OCI-LY7 (cell line): Measurements from ENCODE around the gene IRF8. TPM values are rescaled to one million over a fixed set of nuclear protein-coding genes. Genes with fewer than 3 reads are reported as not detected.

Experiments used
- BruUV-seq: library from RNA; stranded (reverse); fragments of 400-500 nt; replicated peaks from 2 replicates; lab custom pipeline; 2021; lab: Mats Ljungman, UMichigan
- CTCF ChIA-PET: fragments of 300-600 bp; sonication (Branson Sonifier 250); formaldehyde crosslinking; loops from one replicate; lab custom pipeline; 2022; ENCODE audit warnings: antibody characterized with exemption; ENCODE audit not compliant: unreplicated experiment; lab: Charles Lee
- POLR2A ChIA-PET: fragments of 300-600 bp; sonication (Branson Sonifier 250); formaldehyde crosslinking; loops from one replicate; lab custom pipeline; 2022; ENCODE audit warnings: antibody characterized with exemption; lab: Charles Lee
- DNase-seq: peaks from one replicate; pipeline ENCODE4 v3.0.0-alpha.2; 2015; ENCODE audit warnings: low spot score
- H2AFZ ChIP-seq: fragments of 200-600 bp; sonication (generic), shearing (Covaris generic); 2 replicates; pipeline ENCODE4 v1.6.1; 2014; ENCODE audit warnings: mild to moderate bottlenecking, antibody characterized with exemption, low read length, moderate library complexity
- H3K27ac ChIP-seq: fragments of 200-600 bp; sonication (generic); 2 replicates; pipeline ENCODE4 v1.5.1; 2014; ENCODE audit warnings: mixed run types, low read depth, mild to moderate bottlenecking, moderate library complexity, low read length, inconsistent platforms; ENCODE audit not compliant: poor library complexity, severe bottlenecking
- H3K36me3 ChIP-seq: fragments of 200-600 bp; sonication (generic); 2 replicates; pipeline ENCODE4 v1.6.1; 2014; ENCODE audit warnings: mild to moderate bottlenecking, antibody characterized with exemption, low read length, moderate library complexity, mixed read lengths; ENCODE audit not compliant: insufficient read depth
- H3K4me1 ChIP-seq: fragments of 200-600 bp; sonication (generic); 2 replicates; pipeline ENCODE4 v1.5.1; 2014; ENCODE audit warnings: mild to moderate bottlenecking, low read length; ENCODE audit not compliant: insufficient read depth, poor library complexity, severe bottlenecking
- H3K4me2 ChIP-seq: fragments of 200-600 bp; sonication (generic); 2 replicates; pipeline ENCODE4 v1.6.1; 2014; ENCODE audit warnings: mild to moderate bottlenecking, low read length
- H3K4me3 ChIP-seq: fragments of 200-600 bp; sonication (generic); 2 replicates; pipeline ENCODE4 v1.5.1; 2014; ENCODE audit warnings: mild to moderate bottlenecking, low read depth, low read length; ENCODE audit not compliant: poor library complexity, severe bottlenecking
- H3K79me2 ChIP-seq: fragments of 200-600 bp; sonication (generic); 2 replicates; pipeline ENCODE4 v1.6.1; 2016; ENCODE audit warnings: low read depth, mild to moderate bottlenecking, low read length, moderate library complexity, mixed read lengths; ENCODE audit not compliant: insufficient read depth
- H3K9me2 ChIP-seq: fragments of 200-600 bp; sonication (generic); 2 replicates; pipeline ENCODE4 v1.6.1; 2016; ENCODE audit warnings: mild to moderate bottlenecking, low read length, mixed read lengths; ENCODE audit not compliant: insufficient read depth
- H3K9me3 ChIP-seq: fragments of 200-600 bp; sonication (generic); 2 replicates; pipeline ENCODE4 v1.6.1; 2014; ENCODE audit warnings: mild to moderate bottlenecking, mixed run types, low read length, mixed read lengths
- H4K20me1 ChIP-seq: fragments of 200-600 bp; sonication (generic); 2 replicates; pipeline ENCODE4 v1.6.1; 2014; ENCODE audit warnings: mild to moderate bottlenecking, antibody characterized with exemption, low read length, moderate library complexity, mixed read lengths; ENCODE audit not compliant: insufficient read depth
- CTCF ChIP-seq: fragments of 200-600 bp; sonication (generic); conservative IDR thresholded peaks from 2 replicates; pipeline ENCODE4 v1.5.1; 2014; ENCODE audit warnings: mild to moderate bottlenecking, antibody characterized with exemption, low read length, moderate library complexity, mixed read lengths
- EZH2phosphoT487 ChIP-seq: fragments of 200-600 bp; sonication (generic); IDR thresholded peaks from 2 replicates; pipeline ENCODE4 v1.6.1; 2018; ENCODE audit warnings: low read depth, borderline replicate concordance, mild to moderate bottlenecking, mixed run types, antibody characterized with exemption, low read length, moderate library complexity, mixed read lengths
- intact Hi-C: fragments of 100-400 bp; cut with micrococcal nuclease; formaldehyde crosslinking; loops from one replicate; pipeline ENCODE4 v1.10.0; 2022; ENCODE audit not compliant: unreplicated experiment
- total RNA-seq, 2 experiments: library from RNA; depleted of rRNA in 1 of 2; stranded (reverse); fragments of >200 nt in 1 of 2; shearing (Covaris generic) in 1 of 2; gene quantifications; 2 replicates each; pipeline ENCODE4 v1.2.3, GENCODE V29; 2014 to 2022

Gene IRF8
- total RNA-seq, 2 experiments from 2014 or later: 181 to 224 TPM

DNA sequence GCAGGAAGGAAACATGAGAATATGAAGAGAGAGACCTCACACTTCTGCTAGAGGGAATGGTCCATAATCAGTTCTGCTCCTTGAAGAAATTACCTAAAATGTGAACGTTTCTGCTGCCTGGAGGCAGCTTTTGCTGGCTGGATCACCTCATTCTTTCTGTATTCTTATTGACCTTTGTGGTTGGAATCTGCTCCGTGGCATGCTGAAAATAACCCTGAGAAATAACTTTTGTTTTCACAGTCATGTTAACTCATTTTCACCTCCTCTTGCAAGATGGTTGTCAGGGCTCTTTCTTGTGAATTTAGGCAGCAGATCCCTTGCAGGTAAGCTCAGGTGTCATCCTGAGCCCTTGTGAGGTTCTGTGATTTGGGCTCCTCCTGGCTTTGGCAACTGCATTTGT lies 70.2 kb downstream of the IRF8 start:
- Histone ChIP-seq H3K27ac (no peak overlapping the region), H3K36me3 (no peaks in the 10 kb centered on the region), H3K4me2 (no peak overlapping the region), H3K4me1 (peaks cover 8% of the 10 kb centered on the region), H3K4me3 (no peak overlapping the region), H4K20me1 (no peaks in the 10 kb centered on the region), H3K79me2 (no peaks in the 10 kb centered on the region), H2AFZ (no peak overlapping the region), H3K9me3 (peaks cover 6% of the 10 kb centered on the region; the same call in 1 of the 2 replicates), H3K9me2 (no peaks in the 10 kb centered on the region)
- no TSS peak for BruUV-seq
- intact Hi-C loops: no loop called here
- POLR2A ChIA-PET: no interaction called here
- TF ChIP-seq EZH2phosphoT487 (no peak), CTCF (no peak)
- CTCF ChIA-PET: no interaction called here
- no peak for DNase-seq

DNA sequence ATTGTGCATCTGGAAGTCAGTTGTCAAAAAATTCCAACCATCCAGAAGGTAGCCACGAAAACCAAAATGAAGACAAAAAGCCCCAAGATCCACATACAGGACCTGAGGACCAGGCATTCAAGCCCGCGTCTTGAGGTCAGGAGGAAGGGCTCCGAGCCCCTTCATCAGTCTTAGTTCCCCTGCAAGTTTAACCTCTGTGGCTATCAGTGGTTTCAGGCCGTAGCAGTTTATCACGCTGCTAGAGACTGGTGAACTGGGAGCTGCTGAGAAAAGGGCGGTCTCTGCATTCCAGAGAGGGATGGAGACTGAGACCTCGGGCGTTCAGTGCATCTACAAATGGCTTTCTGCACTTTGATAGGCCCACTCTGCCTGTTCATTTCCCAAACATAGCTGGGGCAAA lies 70.6 kb downstream of the IRF8 start:
- ChIA-PET POLR2A (no interaction called here), CTCF (no interaction called here)
- DNase-seq: no peak
- intact Hi-C loops: no loop called here
- Histone ChIP-seq H3K36me3 (no peaks in the 10 kb centered on the region), H3K27ac (no peak overlapping the region), H2AFZ (no peak overlapping the region), H3K9me2 (no peaks in the 10 kb centered on the region), H4K20me1 (no peaks in the 10 kb centered on the region), H3K4me3 (no peak overlapping the region), H3K79me2 (no peaks in the 10 kb centered on the region), H3K9me3 (peaks cover 6% of the 10 kb centered on the region; the same call in 1 of the 2 replicates), H3K4me1 (peaks cover 8% of the 10 kb centered on the region), H3K4me2 (no peak overlapping the region)
- TF ChIP-seq EZH2phosphoT487: no peak
- no peak for TF ChIP-seq CTCF
- no TSS peak for BruUV-seq

- Histone ChIP-seq H3K4me3 (no peak overlapping the region), H3K79me2 (no peaks in the 10 kb centered on the region), H3K9me2 (no peaks in the 10 kb centered on the region), H3K9me3 (peaks cover 6% of the 10 kb centered on the region; the same call in 1 of the 2 replicates), H4K20me1 (no peaks in the 10 kb centered on the region), H3K36me3 (no peaks in the 10 kb centered on the region), H3K27ac (no peak overlapping the region), H3K4me2 (no peak overlapping the region), H2AFZ (no peak overlapping the region), H3K4me1 (peaks cover 8% of the 10 kb centered on the region)
- intact Hi-C loops: no loop called here
- BruUV-seq: no TSS peak
- CTCF ChIA-PET: no interaction called here
- DNase-seq: no peak
- POLR2A ChIA-PET: no interaction called here
- TF ChIP-seq EZH2phosphoT487 (no peak), CTCF (no peak)
Observed at GRCh38 chr16:85970016-85970733, 71.2 kb downstream of the IRF8 start.
